ENCODE results near the gene CPN2. TPM values are rescaled to one million over a fixed set of nuclear protein-coding genes. Genes with fewer than 3 reads are reported as not detected.

Gene CPN2
- total and polyA plus RNA-seq, 2 of the 13 experiments (the other 11 are each of a cell fraction or from before 2014, with no cell fraction given), result 26.7 to 27.7 TPM

GRCh38 chr3:194351080-194351672 is at the start of gene CPN2 (continued):
- TF ChIP-seq ZNF142 (CRISPR knock-in tag; IDR thresholded peaks at IDR 0.05) (no peak), ZNF33A (CRISPR knock-in tag; IDR thresholded peaks at IDR 0.05; ENCODE audit: borderline replicate concordance) (no peak), SPEN (CRISPR knock-in tag; IDR thresholded peaks at IDR 0.05; ENCODE audit: low read depth) (peak; percentile 63; the same call in 1 of the 2 replicates), NFAT5 (CRISPR knock-in tag; IDR thresholded peaks at IDR 0.05) (no peak), RXRB (CRISPR knock-in tag; IDR thresholded peaks at IDR 0.05; ENCODE audit: borderline replicate concordance) (peak; percentile 58), ZNF766 (CRISPR knock-in tag; IDR thresholded peaks at IDR 0.05; ENCODE audit: borderline replicate concordance) (peak; percentile 54; the same call in 1 of the 2 replicates), LCORL (IDR thresholded peaks at IDR 0.05) (no peak), LCORL (CRISPR knock-in tag; IDR thresholded peaks at IDR 0.05) (peak; percentile 96), SATB2 (CRISPR knock-in tag; IDR thresholded peaks at IDR 0.05) (0 out of 2 replicates have a peak, but pooled peaks have one; percentile 80), JUND (CRISPR knock-in tag; IDR thresholded peaks at IDR 0.05) (no peak), AGO1 (IDR thresholded peaks at IDR 0.05; ENCODE audit: low read depth, low read length, poor library complexity, severe bottlenecking) (peak; percentile 57), PBX3 (CRISPR knock-in tag; IDR thresholded peaks at IDR 0.05; ENCODE audit: borderline replicate concordance) (no peak), ETS1 (CRISPR knock-in tag; IDR thresholded peaks at IDR 0.05) (no peak), REL (CRISPR knock-in tag; conservative IDR thresholded peaks at IDR 0.05) (no peak)
